OCI-LY1 (cell line): Measurements from ENCODE around the gene YEATS2.

Experiments used
- H2AFZ ChIP-seq: fragments of 200-600 bp; sonication (generic), shearing (Covaris generic); 2 replicates; pipeline ENCODE4 v1.6.0; 2014; ENCODE audit warnings: antibody characterized with exemption, mild to moderate bottlenecking, low read length
- H3F3A ChIP-seq: fragments of 200-600 bp; sonication (generic), shearing (Covaris generic); 2 replicates; pipeline ENCODE4 v1.6.0; 2014; ENCODE audit warnings: mild to moderate bottlenecking, antibody characterized with exemption, low read length, moderate library complexity; ENCODE audit not compliant: insufficient read depth
- H3K27ac ChIP-seq: fragments of 200-600 bp; sonication (generic); 2 replicates; pipeline ENCODE4 v1.5.1; 2014; ENCODE audit warnings: low read length, mixed run types, mild to moderate bottlenecking, low read depth; ENCODE audit not compliant: poor library complexity, severe bottlenecking
- H3K27me3 ChIP-seq: fragments of 200-600 bp; sonication (generic); 2 replicates; pipeline ENCODE4 v1.6.0; 2014; ENCODE audit warnings: antibody characterized with exemption, mild to moderate bottlenecking, low read length, moderate library complexity; ENCODE audit not compliant: insufficient read depth
- H3K36me3 ChIP-seq: fragments of 200-600 bp; sonication (generic); 2 replicates; pipeline ENCODE4 v1.6.1; 2014; ENCODE audit warnings: mild to moderate bottlenecking, antibody characterized with exemption, low read length, moderate library complexity, mixed read lengths; ENCODE audit not compliant: insufficient read depth
- H3K4me1 ChIP-seq: fragments of 200-600 bp; sonication (generic); 2 replicates; pipeline ENCODE4 v1.5.1; 2014; ENCODE audit warnings: mild to moderate bottlenecking, low read length, moderate library complexity; ENCODE audit not compliant: insufficient read depth, severe bottlenecking
- H3K4me2 ChIP-seq: fragments of 200-600 bp; sonication (generic), shearing (Covaris generic); 2 replicates; pipeline ENCODE4 v1.6.1; 2014; ENCODE audit warnings: low read length
- H3K4me3 ChIP-seq: fragments of 200-600 bp; sonication (generic); 2 replicates; pipeline ENCODE4 v1.5.1; 2014; ENCODE audit warnings: low read length, low read depth, mild to moderate bottlenecking, mixed read lengths; ENCODE audit not compliant: poor library complexity, severe bottlenecking
- H3K79me2 ChIP-seq: fragments of 200-600 bp; shearing (Covaris generic); 2 replicates; pipeline ENCODE4 v1.6.1; 2016; ENCODE audit warnings: mixed run types, low read length, mixed read lengths; ENCODE audit not compliant: insufficient read depth
- H3K9ac ChIP-seq: fragments of 200-600 bp; sonication (generic), shearing (Covaris generic); 2 replicates; pipeline ENCODE4 v1.6.1; 2014; ENCODE audit warnings: mild to moderate bottlenecking, low read length, mixed read lengths
- H3K9me2 ChIP-seq: fragments of 200-600 bp; sonication (generic), shearing (Covaris generic); 2 replicates; pipeline ENCODE4 v1.6.1; 2014; ENCODE audit warnings: low read depth, mild to moderate bottlenecking, low read length, mixed read lengths
- H3K9me3 ChIP-seq: fragments of 200-600 bp; shearing (Covaris generic); 2 replicates; pipeline ENCODE4 v1.6.1; 2014; ENCODE audit warnings: low read length, mixed read lengths
- H4K20me1 ChIP-seq: fragments of 200-600 bp; sonication (generic), shearing (Covaris generic); 2 replicates; pipeline ENCODE4 v1.6.0; 2016; ENCODE audit warnings: mild to moderate bottlenecking, low read length; ENCODE audit not compliant: insufficient read depth
- CTCF ChIP-seq: fragments of 200-600 bp; sonication (generic), shearing (Covaris generic); IDR thresholded peaks from 2 replicates; pipeline ENCODE4 v1.5.1; 2017; ENCODE audit warnings: mild to moderate bottlenecking, antibody characterized with exemption, low read length, moderate library complexity, mixed read lengths
- EZH2 ChIP-seq: fragments of 200-600 bp; sonication (generic), shearing (Covaris generic); IDR thresholded peaks from 2 replicates; pipeline ENCODE4 v1.8.0; 2017; ENCODE audit warnings: borderline replicate concordance, mixed run types, mild to moderate bottlenecking, antibody characterized with exemption, low read length, moderate library complexity, mixed read lengths

YEATS2 gene

GRCh38 chr3:183833516-183833915 lies 135.9 kb downstream of the YEATS2 start:
- no peaks in the 10 kb centered on the region for H3K4me1 ChIP-seq
- no peaks in the 10 kb centered on the region for H3K9me3 ChIP-seq
- H3F3A ChIP-seq: no peaks in the 10 kb centered on the region
- no peaks in the 10 kb centered on the region for H3K79me2 ChIP-seq
- no peak overlapping the region for H2AFZ ChIP-seq
- no peaks in the 10 kb centered on the region for H3K27me3 ChIP-seq
- H3K9me2 ChIP-seq: no peaks in the 10 kb centered on the region
- H3K9ac ChIP-seq: no peak overlapping the region
- peaks cover 67% of the 10 kb centered on the region for H3K36me3 ChIP-seq
- no peaks in the 10 kb centered on the region for H4K20me1 ChIP-seq
- no peak overlapping the region for H3K4me3 ChIP-seq
- TF ChIP-seq EZH2: no peak
- TF ChIP-seq CTCF: no peak
- no peak overlapping the region for H3K4me2 ChIP-seq
- H3K27ac ChIP-seq: no peak overlapping the region

- no peaks in the 10 kb centered on the region for H3K9me2 ChIP-seq
- H3K4me1 ChIP-seq: no peaks in the 10 kb centered on the region
- H4K20me1 ChIP-seq: 0 out of 2 replicates have a peak, but pooled peaks cover 3% of the 10 kb centered on the region
- no peaks in the 10 kb centered on the region for H3K79me2 ChIP-seq
- no peaks in the 10 kb centered on the region for H3K27me3 ChIP-seq
- H2AFZ ChIP-seq: no peak overlapping the region
- no peaks in the 10 kb centered on the region for H3K9me3 ChIP-seq
- H3F3A ChIP-seq: no peaks in the 10 kb centered on the region
- H3K9ac ChIP-seq: no peak overlapping the region
- no peak for TF ChIP-seq CTCF
- TF ChIP-seq EZH2: no peak
- no peak overlapping the region for H3K4me2 ChIP-seq
- no peak overlapping the region for H3K27ac ChIP-seq
- H3K36me3 ChIP-seq: peaks cover 74% of the 10 kb centered on the region
- H3K4me3 ChIP-seq: no peak overlapping the region
These were observed 139.8 kb downstream of the YEATS2 start for GRCh38 chr3:183837390-183837789.

GRCh38 chr3:183837894-183838293 lies 140.3 kb downstream of the YEATS2 start:
- H3K9me2 ChIP-seq: no peaks in the 10 kb centered on the region
- no peak overlapping the region for H3K27ac ChIP-seq
- TF ChIP-seq EZH2: no peak
- no peak for TF ChIP-seq CTCF
- H3K27me3 ChIP-seq: no peaks in the 10 kb centered on the region
- H3K79me2 ChIP-seq: no peaks in the 10 kb centered on the region
- no peak overlapping the region for H3K4me2 ChIP-seq
- H2AFZ ChIP-seq: no peak overlapping the region
- H3K9ac ChIP-seq: no peak overlapping the region
- 0 out of 2 replicates have a peak, but pooled peaks cover 3% of the 10 kb centered on the region for H4K20me1 ChIP-seq
- H3K4me3 ChIP-seq: no peak overlapping the region
- peaks cover 71% of the 10 kb centered on the region for H3K36me3 ChIP-seq
- no peaks in the 10 kb centered on the region for H3K9me3 ChIP-seq
- H3F3A ChIP-seq: no peaks in the 10 kb centered on the region
- no peaks in the 10 kb centered on the region for H3K4me1 ChIP-seq
